Body of pancreas (tissue), 4 donors: ENCODE measurements around the gene TENM4.

Experiments
- CTCF ChIP-seq, 7 experiments: fragments of 450-650 bp in 4 of 7; fragments of 200-600 bp in 3 of 7; sonication (generic) in 3 of 7; IDR thresholded peaks; one replicate each; pipeline ENCODE4 v1.5.1; 2016 to 2019; ENCODE audit warnings: antibody characterized with exemption in 7 of 7
- POLR2A ChIP-seq, 3 donors: fragments of 450-650 bp; IDR thresholded peaks; one replicate each; pipeline ENCODE4 v1.6.1; 2016; ENCODE audit warnings: antibody characterized with exemption in 3 of 3, mild to moderate bottlenecking in 2 of 3

- TF ChIP-seq POLR2A (IDR thresholded peaks at IDR 0.05): no peak
- no peak for TF ChIP-seq CTCF (IDR thresholded peaks at IDR 0.05)
Measured at GRCh38 chr11:79404806-79405205, 36.0 kb downstream of the TENM4 start.
